ENCODE results near the gene SMYD5.

Gene SMYD5

GRCh38 chr2:73267008-73267407, 53.0 kb downstream of the SMYD5 start:
- Histone ChIP-seq H3K4me3 (no peak overlapping the region), H3K4me1 (peaks cover 0 to 15% (median 10%) of the 10 kb centered on the region in 4 donors), H3K27ac (no peak overlapping the region), H3K27me3 (peaks cover 0 to 64% of the 10 kb centered on the region in 2 donors), H3K9me3 (no peaks in the 10 kb centered on the region), H3K36me3 (peaks cover 0 to 12% (median 0%) of the 10 kb centered on the region in 3 donors)
- intact Hi-C loops (cut with DNase I; ENCODE audit: low total_unique reads) = no loop called here
- DNase-seq = no peak
- TF ChIP-seq, protein P1, sequence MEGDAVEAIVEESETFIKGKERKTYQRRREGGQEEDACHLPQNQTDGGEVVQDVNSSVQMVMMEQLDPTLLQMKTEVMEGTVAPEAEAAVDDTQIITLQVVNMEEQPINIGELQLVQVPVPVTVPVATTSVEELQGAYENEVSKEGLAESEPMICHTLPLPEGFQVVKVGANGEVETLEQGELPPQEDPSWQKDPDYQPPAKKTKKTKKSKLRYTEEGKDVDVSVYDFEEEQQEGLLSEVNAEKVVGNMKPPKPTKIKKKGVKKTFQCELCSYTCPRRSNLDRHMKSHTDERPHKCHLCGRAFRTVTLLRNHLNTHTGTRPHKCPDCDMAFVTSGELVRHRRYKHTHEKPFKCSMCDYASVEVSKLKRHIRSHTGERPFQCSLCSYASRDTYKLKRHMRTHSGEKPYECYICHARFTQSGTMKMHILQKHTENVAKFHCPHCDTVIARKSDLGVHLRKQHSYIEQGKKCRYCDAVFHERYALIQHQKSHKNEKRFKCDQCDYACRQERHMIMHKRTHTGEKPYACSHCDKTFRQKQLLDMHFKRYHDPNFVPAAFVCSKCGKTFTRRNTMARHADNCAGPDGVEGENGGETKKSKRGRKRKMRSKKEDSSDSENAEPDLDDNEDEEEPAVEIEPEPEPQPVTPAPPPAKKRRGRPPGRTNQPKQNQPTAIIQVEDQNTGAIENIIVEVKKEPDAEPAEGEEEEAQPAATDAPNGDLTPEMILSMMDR (IDR thresholded peaks at IDR 0.05) = no peak

GRCh38 chr2:73268366-73268829, 54.4 kb downstream of the SMYD5 start:
- Histone ChIP-seq H3K9me3 (peaks cover 0 to under 1% (median 0%) of the 10 kb centered on the region in 3 donors), H3K4me3 (peak overlapping the region in 1 of 2 donors; percentile 20), H3K27ac (no peak overlapping the region), H3K4me1 (peaks cover 0 to 15% (median 10%) of the 10 kb centered on the region in 4 donors), H3K36me3 (peaks cover 0 to 8% (median 0%) of the 10 kb centered on the region in 3 donors), H3K27me3 (peaks cover 0 to 66% of the 10 kb centered on the region in 2 donors)
- intact Hi-C loops (cut with DNase I; ENCODE audit: low total_unique reads) = no loop called here
- TF ChIP-seq, protein P1 (IDR thresholded peaks at IDR 0.05) = no peak
- no peak for DNase-seq

GRCh38 chr2:73268830-73269685, 55.0 kb downstream of the SMYD5 start:
- Histone ChIP-seq H3K4me1 (peaks cover 0 to 15% (median 10%) of the 10 kb centered on the region in 4 donors), H3K4me3 (peak overlapping the region in 1 of 2 donors; percentile 20), H3K9me3 (peaks cover 0 to 7% (median 0%) of the 10 kb centered on the region in 3 donors), H3K36me3 (peaks cover 0 to 1% (median 0%) of the 10 kb centered on the region in 3 donors), H3K27ac (no peak overlapping the region), H3K27me3 (peaks cover 0 to 66% of the 10 kb centered on the region in 2 donors)
- DNase-seq = peak in 1 of 2 donors; percentile 57
- intact Hi-C loops (cut with DNase I; ENCODE audit: low total_unique reads) = no loop called here
- TF ChIP-seq, protein P1 (IDR thresholded peaks at IDR 0.05) = no peak

DNA sequence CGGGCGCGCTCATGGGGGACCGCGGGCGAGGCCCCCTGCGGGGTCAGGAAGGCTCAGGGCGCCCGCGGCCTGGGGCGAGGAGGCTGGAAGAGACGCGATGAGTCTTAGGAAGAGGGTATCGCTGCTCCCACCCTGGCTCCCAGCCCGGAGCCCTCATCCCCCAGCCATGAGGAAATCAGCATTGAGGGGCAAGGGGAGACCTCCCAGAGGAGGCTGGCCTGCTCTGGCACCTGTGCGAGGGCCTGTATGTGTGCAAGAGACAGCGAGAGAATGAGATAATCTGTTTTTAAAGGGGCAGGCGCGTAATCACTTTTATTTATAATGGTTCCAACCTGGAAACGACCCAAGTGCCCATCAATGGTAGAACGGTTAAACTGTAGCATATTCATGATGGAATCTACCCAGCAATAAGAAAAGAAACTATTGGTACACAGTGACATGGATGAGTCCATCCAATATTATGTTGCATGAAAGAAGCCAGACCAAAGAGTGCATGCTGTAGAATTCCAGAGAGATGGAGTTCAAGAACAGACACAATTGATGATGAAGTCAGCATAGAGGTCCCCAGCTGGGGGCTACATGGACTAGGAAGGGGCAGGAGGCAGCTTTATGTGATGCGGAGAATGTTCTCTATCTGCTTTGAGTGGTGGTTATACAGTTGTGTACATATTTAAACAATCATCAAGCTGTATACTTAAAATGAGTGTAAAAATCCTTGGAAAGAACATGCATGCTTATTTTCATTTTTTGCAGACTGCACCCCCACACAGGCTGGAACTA, 55.8 kb downstream of the SMYD5 start:
- Histone ChIP-seq H3K27ac (no peak overlapping the region), H3K36me3 (no peaks in the 10 kb centered on the region), H3K4me1 (peaks cover 0 to 15% (median 10%) of the 10 kb centered on the region in 4 donors), H3K9me3 (peaks cover 0 to 9% (median 0%) of the 10 kb centered on the region in 3 donors), H3K4me3 (no peak overlapping the region), H3K27me3 (peaks cover 0 to 59% of the 10 kb centered on the region in 2 donors)
- no peak for DNase-seq
- TF ChIP-seq, protein P1 (IDR thresholded peaks at IDR 0.05) = no peak
- intact Hi-C loops (cut with DNase I; ENCODE audit: low total_unique reads) = no loop called here

GRCh38 chr2:73272270-73272669, 58.2 kb downstream of the SMYD5 start:
- DNase-seq = no peak
- H3K27me3 ChIP-seq = peaks cover 0 to 35% of the 10 kb centered on the region in 2 donors
- peaks cover 0 to 15% (median 10%) of the 10 kb centered on the region in 4 donors for H3K4me1 ChIP-seq
- no peak overlapping the region for H3K4me3 ChIP-seq
- H3K27ac ChIP-seq = no peak overlapping the region
- H3K36me3 ChIP-seq = no peaks in the 10 kb centered on the region
- intact Hi-C loops (cut with DNase I; ENCODE audit: low total_unique reads) = no loop called here
- TF ChIP-seq, protein P1 (IDR thresholded peaks at IDR 0.05) = no peak
- peaks cover 0 to 9% (median 2%) of the 10 kb centered on the region in 3 donors for H3K9me3 ChIP-seq
